WTC11 (cell line): ENCODE measurements around the gene CLOCK. TPM values are rescaled to one million over a fixed set of nuclear protein-coding genes. Genes with fewer than 3 reads are reported as not detected.

Experiments used
- ATAC-seq: fragments of 200-7000 bp; cut with Tn5 transposase; 2 replicates; pipeline ENCODE4 v1.10.0; 2021; ENCODE audit warnings: mild to moderate bottlenecking, moderate library complexity
- CTCF ChIA-PET: fragments of 300-600 bp; sonication (Branson Sonifier 250); formaldehyde crosslinking; loops from one replicate; lab custom pipeline; 2021; ENCODE audit warnings: antibody characterized with exemption; lab: Charles Lee
- POLR2A ChIA-PET: fragments of 350-600 bp; sonication (Branson Sonifier 250); formaldehyde crosslinking; loops from one replicate; lab custom pipeline; 2021; ENCODE audit warnings: antibody characterized with exemption; lab: Charles Lee
- DNase-seq: peaks from one replicate; pipeline ENCODE4 v3.0.0; 2021; ENCODE audit warnings: low spot score
- H3K27ac Mint-ChIP-seq: 2 replicates; pipeline ENCODE4 v1.8.0; 2021; ENCODE audit warnings: mixed read lengths
- H3K27me3 Mint-ChIP-seq: 2 replicates; pipeline ENCODE4 v1.8.0; 2021; ENCODE audit warnings: low read depth, mild to moderate bottlenecking, moderate library complexity, mixed read lengths
- H3K36me3 Mint-ChIP-seq: 2 replicates; pipeline ENCODE4 v1.8.0; 2021; ENCODE audit warnings: mixed read lengths
- H3K4me1 Mint-ChIP-seq: 2 replicates; pipeline ENCODE4 v1.8.0; 2022; ENCODE audit warnings: mixed read lengths
- H3K4me3 Mint-ChIP-seq: 2 replicates; pipeline ENCODE4 v1.8.0; 2021; ENCODE audit warnings: mild to moderate bottlenecking, moderate library complexity, mixed read lengths
- H3K9me3 Mint-ChIP-seq: 2 replicates; pipeline ENCODE4 v1.8.0; 2021; ENCODE audit warnings: mixed read lengths
- AR ChIP-seq: fragments of 250-450 bp; sonication (Bioruptor Pico); IDR thresholded peaks from 2 replicates; pipeline ENCODE4 v1.9.0; 2021; ENCODE audit warnings: mild to moderate bottlenecking
- ATF6 ChIP-seq: sonication (generic); formaldehyde crosslinking; IDR thresholded peaks from 2 replicates; pipeline ENCODE4 v1.8.1; 2023; ENCODE audit warnings: mild to moderate bottlenecking, missing genetic modification reagents
- CREM ChIP-seq: sonication (generic); formaldehyde crosslinking; IDR thresholded peaks from 2 replicates; pipeline ENCODE4 v1.8.1; 2022; ENCODE audit warnings: mild to moderate bottlenecking, missing genetic modification reagents, moderate library complexity
- EMX1 ChIP-seq: fragments of 250-450 bp; sonication (Bioruptor Pico); IDR thresholded peaks from 2 replicates; pipeline ENCODE4 v1.8.0; 2021; ENCODE audit warnings: mild to moderate bottlenecking
- FOXJ3 ChIP-seq: sonication (generic); formaldehyde crosslinking; IDR thresholded peaks from 2 replicates; pipeline ENCODE4 v1.9.0; 2021; ENCODE audit warnings: missing genetic modification reagents, mild to moderate bottlenecking, borderline replicate concordance
- GTF2I ChIP-seq: fragments of 250-450 bp; sonication (Bioruptor Pico); conservative IDR thresholded peaks from 2 replicates; pipeline ENCODE4 v1.4.0; 2021; ENCODE audit warnings: mild to moderate bottlenecking
- HMGA2 ChIP-seq: fragments of 250-450 bp; sonication (Bioruptor Pico); IDR thresholded peaks from 2 replicates; pipeline ENCODE4 v1.4.0; 2021; ENCODE audit warnings: mild to moderate bottlenecking, moderate library complexity
- NFE2L1 ChIP-seq: sonication (generic); formaldehyde crosslinking; IDR thresholded peaks from 2 replicates; pipeline ENCODE4 v1.8.1; 2023; ENCODE audit warnings: missing genetic modification reagents
- NFYB ChIP-seq: sonication (generic); formaldehyde crosslinking; conservative IDR thresholded peaks from 2 replicates; pipeline ENCODE4 v1.8.0; 2022; ENCODE audit warnings: low read depth, missing genetic modification reagents
- SMAD3 ChIP-seq: sonication (generic); formaldehyde crosslinking; IDR thresholded peaks from 2 replicates; pipeline ENCODE4 v1.8.0; 2022; ENCODE audit warnings: missing genetic modification reagents, mild to moderate bottlenecking, borderline replicate concordance
- STAT6 ChIP-seq: sonication (generic); formaldehyde crosslinking; conservative IDR thresholded peaks from 2 replicates; pipeline ENCODE4 v1.8.1; 2023; ENCODE audit warnings: mild to moderate bottlenecking, low read depth, missing genetic modification reagents, moderate library complexity
- ZMAT4 ChIP-seq: fragments of 250-450 bp; sonication (Bioruptor Pico); IDR thresholded peaks from 2 replicates; pipeline ENCODE4 v1.9.0; 2021; ENCODE audit warnings: mild to moderate bottlenecking
- ZNF263 ChIP-seq: sonication (generic); formaldehyde crosslinking; IDR thresholded peaks from 2 replicates; pipeline ENCODE4 v1.8.1; 2022; ENCODE audit warnings: low read depth, mild to moderate bottlenecking, moderate library complexity, missing genetic modification reagents
- ZNF281 ChIP-seq: sonication (generic); formaldehyde crosslinking; IDR thresholded peaks from 2 replicates; pipeline ENCODE4 v1.8.0; 2023; ENCODE audit warnings: mild to moderate bottlenecking, missing genetic modification reagents
- ZNF317 ChIP-seq: sonication (generic); formaldehyde crosslinking; IDR thresholded peaks from 2 replicates; pipeline ENCODE4 v1.8.1; 2023; ENCODE audit warnings: low read depth, mild to moderate bottlenecking, moderate library complexity, missing genetic modification reagents, borderline replicate concordance
- total RNA-seq: library from RNA; stranded (reverse); gene quantifications from 3 replicates; pipeline ENCODE4 v1.2.3, GENCODE V29; 2021

CLOCK gene
- total RNA-seq, 1 experiment from 2014 or later = 18.6 TPM

- TF ChIP-seq EMX1 (CRISPR knock-in tag) = no peak
- no peak for TF ChIP-seq CREM (CRISPR knock-in tag)
- TF ChIP-seq HMGA2 (CRISPR knock-in tag) = no peak
- no peak for TF ChIP-seq FOXJ3 (CRISPR knock-in tag)
- no peak for TF ChIP-seq STAT6
- TF ChIP-seq, all 79 proteins: peak for 0
Measured at GRCh38 chr4:55424791-55425190, 121.9 kb downstream of the CLOCK start (continued).

- no peak for DNase-seq
- Mint-ChIP-seq H3K27ac (no peak overlapping the region), H3K27me3 (no peaks in the 10 kb centered on the region), H3K4me1 (0 out of 2 replicates have a peak, but pooled peaks cover 3% of the 10 kb centered on the region), H3K9me3 (no peaks in the 10 kb centered on the region), H3K4me3 (no peak overlapping the region), H3K36me3 (peaks cover 39% of the 10 kb centered on the region)
- ChIA-PET CTCF (no interaction called here), POLR2A (no interaction called here)
- TF ChIP-seq ATF6 (no peak), NFYB (CRISPR knock-in tag) (no peak), AR (CRISPR knock-in tag) (no peak), GTF2I (CRISPR knock-in tag) (no peak), SMAD3 (no peak), ZNF317 (no peak), NFE2L1 (CRISPR knock-in tag) (no peak), ZMAT4 (CRISPR knock-in tag) (no peak), ZNF281 (no peak), ZNF263 (CRISPR knock-in tag) (no peak)
- no peak for ATAC-seq
Measured at GRCh38 chr4:55416176-55416575, 130.5 kb downstream of the CLOCK start.
